Ovary (tissue), 3 donors: ENCODE results near the gene RABGEF1.

ENCODE experiments used
- POLR2A ChIP-seq: fragments of 450-650 bp; IDR thresholded peaks from one replicate; pipeline ENCODE4 v1.6.1; 2017; ENCODE audit warnings: antibody characterized with exemption, mild to moderate bottlenecking, moderate library complexity
- TF ChIP-seq, protein P1 (sequence below), 3 donors: fragments of 450-650 bp in 2 of 3; fragments of 200-600 bp in 1 of 3; IDR thresholded peaks; one replicate each; pipeline versions ENCODE4 v1.5.1 to v1.8.0; 2016 to 2022; ENCODE audit warnings: antibody characterized with exemption in 3 of 3, mild to moderate bottlenecking in 1 of 3
- donor health status: DM: no; HTN: no; CAD: no.

DNA sequence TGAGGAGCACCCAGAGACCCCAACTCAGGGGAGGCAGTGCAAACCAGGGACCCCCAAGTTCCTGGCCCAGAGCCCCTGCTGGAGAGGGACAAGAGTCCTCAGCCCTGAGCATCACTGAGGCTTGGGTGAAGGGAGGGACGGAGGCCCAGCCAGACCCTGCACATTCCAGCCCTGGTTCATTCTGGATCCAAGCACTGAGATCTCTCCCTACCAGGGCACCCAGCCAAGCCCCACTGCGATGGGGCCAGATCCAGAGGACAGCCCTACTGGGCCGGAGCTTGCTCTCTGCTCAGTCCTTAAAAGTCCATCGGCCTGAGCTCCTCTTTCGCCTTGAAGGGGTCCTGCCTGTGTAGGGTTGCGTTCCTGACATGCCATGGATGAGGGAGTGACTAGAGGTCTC, 40.5 kb upstream of the RABGEF1 start:
- no peak for TF ChIP-seq POLR2A
- TF ChIP-seq, protein P1, sequence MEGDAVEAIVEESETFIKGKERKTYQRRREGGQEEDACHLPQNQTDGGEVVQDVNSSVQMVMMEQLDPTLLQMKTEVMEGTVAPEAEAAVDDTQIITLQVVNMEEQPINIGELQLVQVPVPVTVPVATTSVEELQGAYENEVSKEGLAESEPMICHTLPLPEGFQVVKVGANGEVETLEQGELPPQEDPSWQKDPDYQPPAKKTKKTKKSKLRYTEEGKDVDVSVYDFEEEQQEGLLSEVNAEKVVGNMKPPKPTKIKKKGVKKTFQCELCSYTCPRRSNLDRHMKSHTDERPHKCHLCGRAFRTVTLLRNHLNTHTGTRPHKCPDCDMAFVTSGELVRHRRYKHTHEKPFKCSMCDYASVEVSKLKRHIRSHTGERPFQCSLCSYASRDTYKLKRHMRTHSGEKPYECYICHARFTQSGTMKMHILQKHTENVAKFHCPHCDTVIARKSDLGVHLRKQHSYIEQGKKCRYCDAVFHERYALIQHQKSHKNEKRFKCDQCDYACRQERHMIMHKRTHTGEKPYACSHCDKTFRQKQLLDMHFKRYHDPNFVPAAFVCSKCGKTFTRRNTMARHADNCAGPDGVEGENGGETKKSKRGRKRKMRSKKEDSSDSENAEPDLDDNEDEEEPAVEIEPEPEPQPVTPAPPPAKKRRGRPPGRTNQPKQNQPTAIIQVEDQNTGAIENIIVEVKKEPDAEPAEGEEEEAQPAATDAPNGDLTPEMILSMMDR (IDR thresholded peaks at IDR 0.05), result no peak
